Dedifferentiated amniotic fluid mesenchymal stem cell (primary cell): ENCODE data around the gene TBC1D13.
"Not testable (repeated sequence)": the region's sequence is repeated elsewhere in the genome, so short reads cannot be mapped to it uniquely, and the experiment has no call there.

Experiments
- DNase-seq: peaks from one replicate; pipeline ENCODE4 v3.0.0-alpha.2; 2016; ENCODE audit errors: extremely low spot score

TBC1D13 gene

GRCh38 chr9:128845186-128845931, 58.3 kb downstream of the TBC1D13 start:
- no peak for DNase-seq

GRCh38 chr9:128846680-128847030, 59.6 kb downstream of the TBC1D13 start:
- no peak for DNase-seq

GRCh38 chr9:128847803-128848202, 60.8 kb downstream of the TBC1D13 start:
- no peak for DNase-seq

- DNase-seq: not testable (repeated sequence)
These were observed 64.0 kb downstream of the TBC1D13 start for GRCh38 chr9:128851024-128851423.

- DNase-seq: peak; percentile 31
These were observed 64.9 kb downstream of the TBC1D13 start for GRCh38 chr9:128851779-128852600.

- not testable (repeated sequence) for DNase-seq
These were observed 65.6 kb downstream of the TBC1D13 start for GRCh38 chr9:128852646-128853045.

- not testable (repeated sequence) for DNase-seq
These were observed 67.4 kb downstream of the TBC1D13 start for GRCh38 chr9:128854454-128854853.

GRCh38 chr9:128858476-128858875, 71.4 kb downstream of the TBC1D13 start:
- not testable (repeated sequence) for DNase-seq
